Muscle of leg (tissue), 11 donors: ENCODE results near the gene RALGPS1. TPM values are rescaled to one million over a fixed set of nuclear protein-coding genes. Genes with fewer than 3 reads are reported as not detected.

Experiments used
- DNase-seq: peaks from one replicate; pipeline ENCODE4 v3.0.0; 2013
- H3K27ac ChIP-seq: one replicate; pipeline ENCODE4 v1.5.1; 2013; ENCODE audit warnings: mild to moderate bottlenecking, low read length, control low read depth
- H3K27me3 ChIP-seq: one replicate; pipeline ENCODE4 v1.6.1; 2013; ENCODE audit warnings: low read length; ENCODE audit not compliant: control insufficient read depth, insufficient read depth
- H3K36me3 ChIP-seq: one replicate; pipeline ENCODE4 v1.6.1; 2013; ENCODE audit warnings: low read length; ENCODE audit not compliant: control insufficient read depth, insufficient read depth
- H3K4me1 ChIP-seq: one replicate; pipeline ENCODE4 v1.6.1; 2013; ENCODE audit warnings: low read length; ENCODE audit not compliant: control insufficient read depth, insufficient read depth
- H3K4me3 ChIP-seq: one replicate; pipeline ENCODE4 v1.5.1; 2013; ENCODE audit warnings: low read length, control low read depth
- H3K9me3 ChIP-seq: replicated peaks from 2 replicates; pipeline ENCODE4 v1.6.1; 2013; ENCODE audit warnings: low read depth, low read length; ENCODE audit not compliant: control insufficient read depth
- WGBS: methylation state at CpG from one replicate; pipeline ENCODE4 v1.1.5; 2013; ENCODE audit warnings: missing lambda C conversion rate; ENCODE audit not compliant: insufficient coverage; 5-methylcytosine and 5-hydroxymethylcytosine counted together
- polyA plus RNA-seq, 8 donors: library from polyadenylated mRNA; unstranded; fragments of 120-200 nt; gene quantifications; one replicate each; pipeline versions ENCODE4 v1.2.1 to v1.2.3, GENCODE V29; 2013; ENCODE audit warnings: inconsistent platforms in 1 of 8, low replicate concordance in 1 of 8; ENCODE audit not compliant: insufficient read length in 8 of 8, insufficient read depth in 1 of 8
- total RNA-seq: library from RNA; stranded (reverse); fragments of 120-200 nt; gene quantifications from one replicate; pipeline ENCODE4 v1.2.4, GENCODE V29; 2013

RALGPS1 gene
- total and polyA plus RNA-seq, 9 donors = 4.6 to 8.6 (median 7.2) TPM

DNA sequence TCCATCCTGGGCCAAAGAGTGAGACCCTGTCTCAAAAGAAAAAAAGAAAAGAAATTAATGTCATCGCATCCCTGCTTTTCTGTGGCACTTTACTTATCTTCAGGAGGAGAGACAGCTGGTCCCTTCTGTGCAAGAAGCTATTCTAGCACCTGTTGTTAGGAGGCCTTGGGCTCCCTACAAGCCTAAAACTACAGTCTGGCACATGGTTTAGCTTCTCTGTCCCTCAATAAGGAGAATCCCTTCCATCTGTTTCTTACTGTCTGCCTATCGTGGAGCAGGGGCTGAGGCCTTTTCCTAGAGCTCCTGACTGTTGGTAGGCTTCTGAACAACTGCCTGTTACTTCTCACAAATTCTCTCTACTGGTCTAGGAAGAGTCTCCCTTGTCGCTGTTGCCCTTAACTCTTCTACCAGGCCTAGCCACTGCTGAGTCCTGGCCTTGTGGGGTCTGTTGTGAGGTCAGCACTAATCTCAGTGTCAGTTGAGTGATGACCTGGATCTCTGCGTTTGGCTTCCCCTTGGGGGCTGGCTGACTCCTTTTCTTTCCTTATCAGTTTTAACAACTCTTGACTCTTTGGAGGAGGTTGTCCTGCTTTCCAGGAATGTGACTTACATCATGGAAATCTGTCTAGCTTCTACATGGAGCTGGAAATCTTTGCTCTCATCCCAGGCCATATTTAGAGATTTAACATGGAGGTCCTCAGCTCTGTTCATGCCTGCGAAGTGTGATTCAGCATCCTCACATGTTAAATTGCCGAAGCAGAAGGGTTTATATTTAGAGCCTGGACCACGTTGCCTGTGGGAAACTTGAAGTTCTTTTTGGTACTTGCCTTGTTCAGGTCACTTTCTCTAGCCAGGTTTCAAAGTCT is 344.3 kb downstream of the RALGPS1 start:
- WGBS = 87% methylated on average over 6 of the region's 7 CpGs
- no peak for DNase-seq
- Histone ChIP-seq H3K4me3 (no peak overlapping the region), H3K36me3 (peaks cover 4% of the 10 kb centered on the region), H3K9me3 (no peaks in the 10 kb centered on the region), H3K27me3 (no peaks in the 10 kb centered on the region), H3K27ac (peak overlapping the region; percentile 13), H3K4me1 (peaks cover 18% of the 10 kb centered on the region)

DNA sequence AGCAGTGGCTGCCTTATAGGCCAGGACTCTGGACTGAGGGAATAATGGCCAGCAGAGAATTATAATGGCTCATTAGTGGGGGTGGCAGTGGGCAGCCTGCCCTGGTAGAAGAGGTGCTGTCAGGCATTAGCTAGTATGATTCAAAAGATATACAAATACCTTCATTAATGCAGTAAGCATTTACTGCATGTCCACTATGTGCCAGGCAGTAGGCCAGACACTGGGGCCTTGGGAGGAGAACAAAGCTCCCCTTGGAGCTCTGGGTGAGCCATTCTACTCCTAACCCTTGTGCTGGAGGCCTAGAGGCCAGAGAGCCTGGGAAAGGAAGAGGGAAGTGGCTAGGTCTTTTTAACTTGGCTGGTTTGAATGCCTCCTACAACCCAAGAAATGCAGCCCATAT is 348.0 kb downstream of the RALGPS1 start:
- no peaks in the 10 kb centered on the region for H3K36me3 ChIP-seq
- no peak for DNase-seq
- no peaks in the 10 kb centered on the region for H3K9me3 ChIP-seq
- no peak overlapping the region for H3K27ac ChIP-seq
- H3K27me3 ChIP-seq = no peaks in the 10 kb centered on the region
- no peak overlapping the region for H3K4me3 ChIP-seq
- H3K4me1 ChIP-seq = peaks cover 20% of the 10 kb centered on the region

DNA sequence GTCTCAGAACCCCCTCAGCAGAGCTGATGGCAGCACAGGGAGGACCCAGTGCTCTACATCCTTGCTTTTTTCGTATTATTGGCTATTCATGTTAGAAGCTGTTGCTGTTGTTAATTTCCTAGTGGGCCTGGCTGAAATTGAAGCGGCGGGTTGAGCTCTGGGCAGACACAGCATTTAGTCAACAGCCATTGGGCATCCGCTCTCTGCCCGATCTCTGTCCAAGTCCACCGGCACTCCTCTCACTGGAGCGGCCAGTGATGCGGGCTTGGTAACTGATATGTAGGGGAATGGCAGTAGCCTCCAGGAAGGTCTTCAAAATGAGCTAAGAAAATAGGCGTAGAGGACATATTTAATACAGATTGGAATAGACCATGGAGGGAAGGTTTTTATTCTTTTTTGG is 348.7 kb downstream of the RALGPS1 start:
- no peaks in the 10 kb centered on the region for H3K27me3 ChIP-seq
- no peak overlapping the region for H3K27ac ChIP-seq
- no peak for DNase-seq
- WGBS = 88% methylated on average over 5 of the region's 9 CpGs
- H3K4me1 ChIP-seq = peaks cover 20% of the 10 kb centered on the region
- H3K4me3 ChIP-seq = no peak overlapping the region
- no peaks in the 10 kb centered on the region for H3K9me3 ChIP-seq
- H3K36me3 ChIP-seq = no peaks in the 10 kb centered on the region

DNA sequence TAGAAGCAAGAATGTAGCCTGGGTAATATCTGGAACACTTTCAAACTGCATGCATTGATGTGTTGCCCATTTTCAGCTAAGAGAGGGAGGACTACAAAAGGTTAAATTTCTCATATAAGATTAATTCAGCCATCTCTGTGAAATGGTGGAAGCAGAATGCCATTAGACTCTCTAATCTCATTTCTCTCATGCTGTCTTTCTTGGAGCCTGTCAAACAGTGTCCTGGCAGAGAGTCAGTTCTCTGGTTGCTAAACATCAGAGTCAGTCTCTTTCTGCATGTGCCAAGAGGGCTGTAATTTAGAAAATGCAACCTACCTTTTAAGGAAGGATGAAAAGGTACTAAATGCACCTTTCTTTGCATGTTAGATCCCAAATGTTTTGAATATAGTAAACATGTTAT is 349.1 kb downstream of the RALGPS1 start:
- Histone ChIP-seq H3K27ac (no peak overlapping the region), H3K4me1 (peaks cover 16% of the 10 kb centered on the region), H3K36me3 (no peaks in the 10 kb centered on the region), H3K4me3 (no peak overlapping the region), H3K9me3 (no peaks in the 10 kb centered on the region), H3K27me3 (no peaks in the 10 kb centered on the region)
- peak; percentile 43 for DNase-seq

DNA sequence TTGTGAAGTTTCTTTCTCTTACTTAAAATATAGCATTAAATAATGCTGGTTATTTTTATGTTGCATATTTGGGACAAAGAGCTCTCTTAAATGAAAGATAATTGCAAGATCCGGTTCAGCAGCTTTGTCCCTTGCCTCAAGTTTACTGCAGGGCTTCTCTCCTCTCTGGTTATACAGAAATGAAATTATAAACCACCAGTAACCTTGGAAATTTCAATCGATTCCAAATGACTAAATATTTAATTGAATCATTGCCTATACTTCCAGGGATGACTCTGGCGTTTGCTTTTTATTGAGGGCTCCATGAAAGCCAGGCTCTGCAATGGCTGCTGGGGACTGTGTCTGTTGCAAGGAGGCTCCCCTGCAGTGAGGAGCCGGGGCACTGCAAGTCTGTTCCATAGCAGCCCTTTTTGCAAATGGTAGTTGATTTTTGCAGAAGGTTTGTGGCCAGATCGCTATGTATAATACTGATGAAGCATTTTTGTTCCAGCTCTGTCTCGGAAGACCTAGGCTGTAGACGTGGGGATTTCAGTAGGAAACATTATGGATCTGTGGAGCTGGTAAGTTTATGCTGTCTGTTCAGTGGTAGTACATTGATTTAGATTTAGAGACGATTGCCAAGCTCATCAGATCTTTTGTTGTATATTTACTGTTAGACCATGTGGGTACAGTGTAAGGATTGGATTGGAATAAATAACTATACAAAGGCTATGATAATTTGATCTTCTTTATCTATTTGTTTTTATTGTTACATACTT is 350.1 kb downstream of the RALGPS1 start, which contains the start of gene GARNL3:
Gene GARNL3 (plus strand): TSS at position 313 of the 758 bp plus-strand sequence. CDS start 104 bp downstream, at position 417.
- DNase-seq = peak; percentile 23
- Histone ChIP-seq H3K36me3 (no peaks in the 10 kb centered on the region), H3K4me3 (no peak within 1 kb of the TSS), H3K27me3 (no peaks in the 10 kb centered on the region), H3K27ac (peak within 1 kb of the TSS; percentile 48), H3K9me3 (no peaks in the 10 kb centered on the region), H3K4me1 (peaks cover 6% of the 10 kb centered on the region)
- WGBS = 28% methylated on average over 5 of the region's 8 CpGs

DNA sequence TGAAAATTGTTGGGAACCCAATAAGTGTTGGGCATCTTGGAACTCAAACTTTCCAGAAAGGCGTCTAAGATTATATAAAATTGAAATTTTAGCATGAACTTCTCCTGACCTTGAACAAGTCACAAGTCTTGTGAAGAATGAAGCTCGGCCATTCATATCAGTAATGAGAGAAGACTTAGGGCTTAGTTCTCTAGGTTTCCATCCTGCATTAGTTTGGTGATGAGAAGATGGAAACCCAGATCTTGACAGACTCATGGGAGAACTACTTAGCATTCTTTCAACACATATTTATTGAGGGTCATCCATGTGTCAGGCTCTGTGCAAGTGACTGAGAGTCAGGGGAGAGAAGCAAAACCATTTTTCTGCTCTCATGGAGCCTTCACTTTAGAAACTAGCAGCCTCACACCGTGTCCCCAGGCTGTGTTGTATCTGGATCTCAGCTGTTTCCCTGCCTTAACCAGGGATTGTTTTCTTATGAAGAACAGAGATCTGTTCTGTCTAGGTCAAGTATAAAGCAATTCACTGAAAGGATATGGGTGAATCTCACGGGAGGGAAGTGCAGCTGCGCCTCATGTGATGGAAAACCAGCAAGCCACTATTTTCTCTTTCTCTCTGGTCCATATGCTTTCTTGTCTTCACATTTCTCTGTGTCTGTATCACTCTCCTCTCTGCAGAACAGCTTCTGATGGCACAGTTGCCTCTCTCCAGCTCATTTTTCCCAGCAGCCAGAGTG is 353.4 kb downstream of the RALGPS1 start:
- DNase-seq = peak; percentile 90
- peaks cover 4% of the 10 kb centered on the region for H3K4me1 ChIP-seq
- no peaks in the 10 kb centered on the region for H3K27me3 ChIP-seq
- no peaks in the 10 kb centered on the region for H3K9me3 ChIP-seq
- WGBS = no CpG with 5 or more reads among the region's 5 CpGs
- peak overlapping the region; percentile 65 for H3K27ac ChIP-seq
- no peak overlapping the region for H3K4me3 ChIP-seq
- no peaks in the 10 kb centered on the region for H3K36me3 ChIP-seq

DNA sequence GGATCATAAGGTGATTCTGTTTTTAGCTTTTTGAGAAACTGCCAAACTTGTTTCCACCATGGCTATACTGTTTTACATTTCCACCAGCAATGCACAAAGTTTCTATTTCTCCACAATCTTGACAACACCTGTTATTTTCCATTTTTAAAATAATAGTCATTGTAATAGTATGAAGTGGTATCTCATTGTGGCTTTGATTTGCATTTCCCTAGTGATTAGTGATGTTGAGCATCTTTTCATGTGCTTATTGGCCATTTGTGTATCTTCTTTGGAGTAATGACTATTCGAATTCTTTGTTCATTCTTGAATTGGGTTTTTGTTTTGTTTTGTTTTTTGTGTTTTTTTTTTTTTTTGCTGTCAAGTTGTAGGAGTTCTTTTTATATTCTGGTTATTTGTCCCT is 354.9 kb downstream of the RALGPS1 start:
- Histone ChIP-seq H3K36me3 (peaks cover 2% of the 10 kb centered on the region), H3K9me3 (no peaks in the 10 kb centered on the region), H3K4me1 (peaks cover 4% of the 10 kb centered on the region), H3K27me3 (no peaks in the 10 kb centered on the region), H3K4me3 (no peak overlapping the region), H3K27ac (no peak overlapping the region)
- WGBS = no CpG with 5 or more reads among the region's 1 CpG
- no peak for DNase-seq

Other genes with a start within 250 kb of the RALGPS1 start
- 10.4 TPM for gene ZBTB43, start 109.7 kb upstream of the RALGPS1 start, total RNA-seq
- gene ZBTB43, start 109.7 kb upstream of the RALGPS1 start, polyA plus RNA-seq = 10 to 100 TPM in 7 of 8 donors, 1 to 10 TPM in 1; 9.7 to 15.6 (median 14.3) TPM
- gene ZBTB34, start 54.1 kb upstream of the RALGPS1 start, total RNA-seq = 9.8 TPM
- gene ZBTB34, start 54.1 kb upstream of the RALGPS1 start, polyA plus RNA-seq = 10 to 100 TPM in 6 of 8 donors, 1 to 10 TPM in 2; 8.4 to 13.7 (median 10.3) TPM
- gene ANGPTL2, start 207.9 kb downstream of the RALGPS1 start, total RNA-seq = 75.6 TPM
- gene ANGPTL2, start 207.9 kb downstream of the RALGPS1 start, polyA plus RNA-seq = 100 to 1,000 TPM in 2 of 8 donors, 10 to 100 TPM in 6; 36.5 to 104 (median 62.1) TPM